LoVo (cell line): ENCODE results near the gene TBC1D4.
"Not testable (repeated sequence)": the region's sequence is repeated elsewhere in the genome, so short reads cannot be mapped to it uniquely, and the experiment has no call there.

Source experiments
- DNase-seq: peaks from one replicate; pipeline ENCODE4 v3.0.0-alpha.2; 2016; ENCODE audit warnings: low spot score

Gene TBC1D4

DNA sequence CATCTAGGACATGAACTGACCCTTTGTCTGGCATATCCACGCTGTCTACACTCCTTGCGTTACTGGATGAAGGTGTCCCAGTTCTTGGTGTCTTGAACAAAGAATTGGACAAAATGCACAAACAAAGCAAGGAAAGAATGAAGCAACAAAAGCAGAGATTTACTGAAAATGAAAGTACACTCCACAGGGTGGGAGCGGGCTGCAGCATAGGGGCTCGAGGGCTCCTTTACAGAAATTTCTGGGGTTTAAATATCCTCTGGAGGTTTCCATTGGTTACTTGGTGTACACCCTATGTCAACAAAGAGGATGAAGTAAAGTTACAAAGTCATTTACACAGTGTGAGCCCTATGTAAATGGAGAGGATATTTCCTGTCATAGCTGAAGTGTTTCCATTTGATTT is 208.3 kb downstream of the TBC1D4 start:
- DNase-seq, result not testable (repeated sequence)

DNA sequence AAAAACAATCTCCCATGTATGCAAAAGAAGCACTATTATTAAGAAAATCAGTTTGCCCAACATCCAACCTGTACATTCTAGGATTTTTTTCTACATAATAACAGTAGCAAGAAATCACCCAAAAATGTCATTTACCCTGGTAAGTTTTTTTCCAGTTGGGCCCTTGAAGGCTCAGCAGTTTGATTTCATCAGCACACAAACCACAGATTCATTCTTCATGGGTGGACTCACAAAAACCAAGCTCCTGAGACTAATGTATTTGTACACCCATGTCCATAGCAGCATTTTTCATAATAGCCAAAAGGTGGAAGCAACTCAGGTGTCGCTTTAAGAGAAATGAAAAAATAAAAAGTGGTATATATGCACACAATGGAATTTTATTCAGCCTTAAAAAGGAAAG is 210.1 kb downstream of the TBC1D4 start:
- no peak for DNase-seq

DNA sequence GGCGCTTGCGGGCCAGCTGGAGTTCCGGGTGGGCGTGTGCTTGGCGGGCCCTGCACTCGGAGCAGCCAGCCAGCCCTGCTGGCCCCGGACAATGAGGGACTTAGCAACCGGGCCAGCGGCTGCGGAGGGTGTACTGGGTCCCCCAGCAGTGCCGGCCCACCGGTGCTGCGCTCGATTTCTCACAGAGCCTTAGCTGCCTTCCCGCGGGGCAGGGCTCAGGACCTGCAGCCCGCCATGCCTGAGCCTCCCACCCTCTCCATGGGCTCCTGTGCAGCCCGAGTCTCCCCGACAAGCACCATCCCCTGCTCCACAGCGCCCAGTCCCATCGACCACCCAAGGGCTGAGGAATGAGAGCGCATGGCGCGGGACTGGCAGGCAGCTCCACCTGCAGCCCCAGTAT is 213.5 kb downstream of the TBC1D4 start:
- not testable (repeated sequence) for DNase-seq

DNA sequence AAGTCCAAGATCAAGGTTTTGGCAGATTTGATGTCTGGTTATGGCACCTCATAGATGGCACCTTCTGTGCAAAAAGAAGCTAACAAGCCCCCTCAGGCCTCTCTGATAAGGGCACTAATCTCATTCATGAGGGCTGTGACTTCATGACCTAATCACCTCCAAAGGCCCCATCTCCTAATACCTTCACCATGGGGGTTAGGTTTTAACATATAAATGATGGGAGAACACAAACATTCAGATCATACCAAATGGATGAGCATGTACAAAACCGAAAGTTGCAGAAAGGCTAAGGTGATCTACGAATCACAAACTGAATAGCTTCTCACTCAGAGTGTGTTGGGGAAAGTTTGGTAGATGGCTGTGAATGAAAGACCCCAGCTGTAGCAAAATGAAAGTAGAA is 217.4 kb downstream of the TBC1D4 start:
- DNase-seq, result no peak

DNA sequence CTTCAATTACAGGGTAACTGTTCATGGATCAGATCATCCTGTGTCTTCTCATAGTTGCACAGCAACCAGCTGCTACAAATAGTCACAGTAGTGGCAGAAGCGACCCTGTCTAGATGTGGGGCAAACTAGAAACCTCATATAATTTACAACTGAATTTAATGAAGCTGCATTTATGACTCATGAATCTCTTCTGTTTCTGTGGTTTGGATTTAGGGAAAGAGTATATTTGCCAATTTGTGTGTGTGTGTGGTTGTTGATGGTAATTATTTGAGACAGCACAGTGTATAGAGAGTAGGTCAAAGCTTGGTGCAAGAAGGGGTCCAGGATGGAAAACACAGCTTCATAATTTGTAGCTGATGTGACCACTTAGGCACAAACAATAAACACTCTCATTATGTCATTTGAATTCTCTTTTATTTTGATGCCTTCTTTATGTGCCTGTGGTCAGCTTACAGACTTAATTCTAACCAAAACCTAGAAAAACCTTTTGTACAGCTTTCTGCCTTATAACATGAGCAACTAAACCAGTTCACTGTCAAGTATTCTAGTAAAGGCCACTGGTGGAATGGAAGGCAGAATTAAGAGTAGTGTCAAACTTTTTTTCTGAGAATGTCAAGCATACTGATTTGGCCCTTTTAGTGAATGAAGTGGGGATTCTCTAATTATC is 218.1 kb downstream of the TBC1D4 start:
- DNase-seq, result no peak

DNA sequence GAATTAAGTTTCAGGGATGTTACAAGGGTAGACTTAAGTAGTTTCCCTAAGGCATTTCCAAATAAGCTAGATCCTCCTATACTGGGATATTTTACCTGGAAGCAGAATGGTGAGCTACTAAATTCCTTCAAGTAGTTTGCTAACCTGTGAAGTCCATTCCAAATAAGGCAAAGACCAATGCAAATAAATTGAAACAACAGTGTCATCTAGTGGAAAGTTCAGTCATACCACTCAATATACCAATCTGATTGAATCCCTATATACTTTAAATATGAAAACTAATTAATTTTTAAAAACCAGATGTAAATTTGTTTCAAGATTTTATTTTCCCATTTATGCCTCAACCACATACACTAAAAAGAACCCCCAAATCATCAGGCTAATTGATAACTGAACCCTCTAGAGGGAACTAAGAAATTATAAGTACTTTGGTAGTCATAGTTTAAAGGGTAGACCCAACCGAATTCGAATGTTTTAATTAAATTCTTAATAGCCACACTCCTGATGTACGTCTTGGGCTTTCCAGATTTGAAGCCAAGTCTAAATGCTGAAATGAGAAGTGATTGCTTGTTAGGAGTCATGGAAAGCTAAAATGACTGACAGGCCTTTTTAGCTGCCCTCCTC is 223.7 kb downstream of the TBC1D4 start:
- peak; percentile 38 for DNase-seq

DNA sequence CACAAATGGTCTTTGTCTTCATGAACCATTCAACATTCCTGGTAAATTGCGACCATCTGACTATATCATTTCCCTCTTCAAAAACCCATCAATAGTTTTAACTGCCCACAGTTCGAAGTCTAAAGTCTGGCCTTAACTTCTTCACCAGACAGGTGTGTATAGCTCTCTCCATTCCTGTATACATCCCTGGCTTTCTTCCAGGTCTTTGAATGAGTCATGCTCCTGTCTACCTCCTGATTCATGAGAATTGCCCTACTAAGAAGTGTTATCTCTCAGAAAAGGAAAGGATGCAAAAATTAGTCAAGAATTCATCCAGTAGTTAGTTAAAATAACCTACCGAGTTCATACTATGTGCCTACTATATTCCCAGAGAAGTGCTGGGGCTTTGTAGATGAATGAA is 225.0 kb downstream of the TBC1D4 start:
- peak; percentile 73 for DNase-seq

DNA sequence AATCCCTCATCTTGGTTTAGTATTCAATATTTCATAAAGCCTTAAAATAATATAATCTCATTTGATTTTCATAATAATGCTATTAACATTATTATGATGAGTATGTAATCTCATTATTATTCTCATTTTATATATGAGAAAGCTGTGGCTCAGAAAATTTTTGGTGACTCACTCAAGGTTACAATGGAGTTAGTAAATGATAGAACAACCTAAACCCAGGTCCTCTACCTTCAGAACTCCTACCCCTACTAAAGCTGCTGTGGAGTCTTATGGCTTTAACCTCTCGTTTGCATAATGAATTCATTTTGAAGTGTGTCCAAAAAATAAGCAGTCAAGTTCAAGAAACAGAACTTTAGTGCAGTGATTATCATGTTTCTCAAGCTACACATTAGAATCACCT is 226.3 kb downstream of the TBC1D4 start:
- no peak for DNase-seq

DNA sequence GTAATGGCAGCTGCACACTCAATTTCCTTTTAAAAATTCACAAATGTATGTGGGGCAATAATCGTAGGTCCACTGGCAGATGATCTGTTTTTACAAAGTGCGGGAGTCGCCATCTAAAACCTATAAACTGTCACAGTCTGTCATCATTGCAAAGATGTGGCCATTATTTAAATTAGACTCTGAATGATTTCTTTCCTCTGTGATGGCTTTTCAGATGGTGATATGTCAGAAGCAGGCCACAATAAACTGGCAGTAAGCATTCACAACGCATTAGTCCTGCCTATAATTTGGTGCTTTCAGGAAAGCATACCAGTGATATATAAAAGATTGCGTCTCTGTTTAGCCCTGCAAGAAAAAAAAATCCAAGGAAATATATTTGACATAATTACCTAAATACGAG is 226.8 kb downstream of the TBC1D4 start:
- DNase-seq, result no peak

DNA sequence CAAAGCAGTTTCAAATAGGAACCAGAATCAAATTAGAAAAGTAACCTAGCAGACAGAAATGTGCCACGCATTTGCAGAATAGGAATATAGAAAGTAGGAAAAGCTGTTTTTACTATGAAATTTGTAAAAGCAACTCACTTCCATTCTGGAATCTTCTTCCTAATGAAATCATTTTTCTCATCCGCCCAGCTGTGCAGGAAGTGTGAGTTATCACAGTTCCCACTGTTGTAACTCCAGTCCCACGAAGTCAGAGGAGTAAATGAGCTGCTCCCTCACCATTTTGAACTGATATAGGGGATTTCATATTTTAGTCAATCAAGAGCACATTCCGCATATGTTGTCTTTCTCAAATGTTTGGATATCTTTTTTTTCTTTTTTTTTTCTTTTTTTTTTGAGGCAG is 230.8 kb downstream of the TBC1D4 start:
- DNase-seq, result no peak

DNA sequence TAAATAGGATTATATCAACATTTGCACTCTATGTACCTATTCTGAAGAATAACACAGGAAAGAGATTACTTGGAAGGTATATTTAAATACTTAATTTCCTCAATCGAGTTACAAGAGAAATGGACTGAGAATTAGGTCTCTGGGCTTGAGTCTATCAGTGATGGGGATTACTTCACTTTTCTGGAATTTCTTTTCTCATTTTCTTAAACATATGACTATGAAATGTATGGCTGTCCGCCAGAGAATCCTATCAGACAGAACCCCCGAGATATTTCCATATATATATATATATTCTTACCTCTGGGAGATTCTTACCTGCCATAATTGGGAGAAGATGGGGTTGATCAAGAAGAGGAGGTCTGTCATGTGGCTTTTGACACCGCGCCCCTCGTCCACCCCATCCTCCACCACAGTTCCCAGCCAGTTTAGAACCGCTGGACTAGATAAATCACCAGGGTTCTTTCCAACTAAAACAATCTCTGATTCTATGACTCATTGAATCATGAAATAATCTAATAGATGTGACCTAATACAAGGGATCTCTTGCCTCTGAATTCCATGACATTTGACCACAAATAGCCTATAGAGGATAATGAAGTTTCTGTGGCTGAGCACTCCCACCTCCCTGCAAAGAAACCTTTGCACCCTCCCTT is 231.3 kb downstream of the TBC1D4 start:
- DNase-seq, result no peak

DNA sequence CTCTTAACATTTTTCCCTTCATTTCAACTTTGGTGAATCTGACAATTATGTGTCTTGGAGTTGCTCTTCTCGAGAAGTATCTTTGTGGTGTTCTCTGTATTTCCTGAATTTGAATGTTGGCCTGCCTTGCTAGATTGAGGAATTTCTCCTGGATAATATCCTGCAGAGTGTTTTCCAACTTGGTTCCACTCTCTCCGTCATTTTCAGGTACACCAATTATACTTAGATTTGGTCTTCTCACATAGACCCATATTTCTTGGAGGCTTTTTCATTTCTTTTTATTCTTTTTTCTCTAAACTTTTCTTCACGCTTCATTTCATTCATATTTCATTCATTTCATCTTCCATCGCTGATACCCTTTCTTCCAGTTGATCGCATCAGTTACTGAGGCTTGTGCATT is 236.4 kb downstream of the TBC1D4 start:
- not testable (repeated sequence) for DNase-seq

DNA sequence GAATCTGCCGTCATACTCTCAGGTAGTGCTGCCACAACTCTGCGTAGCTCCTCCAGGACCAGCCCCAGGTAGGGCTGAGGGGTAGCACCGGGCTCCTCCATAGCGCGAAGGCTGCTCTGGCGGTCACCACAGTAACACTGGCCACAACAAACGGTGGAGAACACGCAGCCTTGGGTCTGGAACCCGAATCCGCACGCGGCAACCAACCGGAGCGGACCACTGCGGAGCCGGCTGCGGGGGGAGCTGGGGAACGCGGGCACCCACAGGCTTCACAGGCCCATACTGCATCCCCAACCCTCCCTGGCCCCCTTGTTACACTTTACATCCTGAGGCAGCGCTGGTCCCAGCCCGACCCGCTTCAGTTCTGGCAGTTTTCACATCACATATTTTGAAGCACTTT is 241.7 kb downstream of the TBC1D4 start:
- DNase-seq, result not testable (repeated sequence)

DNA sequence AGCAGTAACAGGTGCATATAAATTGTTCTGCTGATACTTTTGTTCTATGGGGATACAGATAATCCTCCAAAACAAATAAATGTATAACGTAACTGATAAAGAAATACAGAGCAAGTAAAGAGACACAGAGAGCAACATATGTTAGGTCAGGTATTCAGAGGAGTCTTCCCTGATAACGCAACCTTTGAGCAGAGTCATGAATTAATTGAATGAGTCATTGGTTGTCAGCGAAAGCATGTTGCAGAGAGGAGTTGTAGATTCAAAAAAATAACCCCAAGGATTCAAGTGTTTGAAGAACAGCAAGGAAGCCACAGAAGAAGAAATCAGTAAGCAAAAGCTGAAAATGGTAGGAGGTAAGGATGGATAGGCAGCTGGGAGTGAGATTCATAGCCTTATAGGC is 245.2 kb downstream of the TBC1D4 start:
- no peak for DNase-seq
